Neural crest cell (in vitro differentiated cells): ENCODE data around the gene COMP. TPM values are rescaled to one million over a fixed set of nuclear protein-coding genes. Genes with fewer than 3 reads are reported as not detected.

Experiments used
- DNase-seq: peaks from one replicate; pipeline ENCODE4 v3.0.0; 2021; ENCODE audit warnings: low read depth, mixed read lengths, low spot score
- H3K27ac Mint-ChIP-seq: one replicate; pipeline ENCODE4 v1.8.0; 2021; ENCODE audit warnings: mild to moderate bottlenecking, mixed read lengths; ENCODE audit not compliant: unreplicated experiment
- H3K27me3 Mint-ChIP-seq: 2 replicates; pipeline ENCODE4 v1.8.0; 2021; ENCODE audit warnings: low read depth, mild to moderate bottlenecking, mixed read lengths
- H3K36me3 Mint-ChIP-seq: 2 replicates; pipeline ENCODE4 v1.8.0; 2021; ENCODE audit warnings: low read depth, mild to moderate bottlenecking, mixed read lengths
- H3K4me1 Mint-ChIP-seq: 2 replicates; pipeline ENCODE4 v1.8.0; 2021; ENCODE audit warnings: mixed read lengths
- H3K4me3 Mint-ChIP-seq: one replicate; pipeline ENCODE4 v1.8.0; 2021; ENCODE audit warnings: mild to moderate bottlenecking, mixed read lengths
- H3K9me3 Mint-ChIP-seq: 2 replicates; pipeline ENCODE4 v1.8.0; 2021; ENCODE audit warnings: mixed read lengths
- CTCF ChIP-seq: fragments of 200-600 bp; sonication (generic); conservative IDR thresholded peaks from 2 replicates; pipeline ENCODE4 v1.5.0; 2021; ENCODE audit warnings: antibody characterized with exemption, mild to moderate bottlenecking
- total RNA-seq: library from RNA; stranded (reverse); gene quantifications from 2 replicates; pipeline ENCODE4 v1.2.1, GENCODE V29; 2021

COMP gene
- total RNA-seq, 1 donor from 2014 or later: not detected

GRCh38 chr19:18759995-18760426 lies 31.1 kb downstream of the COMP start:
- H3K4me1 Mint-ChIP-seq: peaks cover 4% of the 10 kb centered on the region
- H3K36me3 Mint-ChIP-seq: no peaks in the 10 kb centered on the region
- no peaks in the 10 kb centered on the region for H3K9me3 Mint-ChIP-seq
- no peak for DNase-seq
- H3K27me3 Mint-ChIP-seq: no peaks in the 10 kb centered on the region
- no peak overlapping the region for H3K27ac Mint-ChIP-seq
- TF ChIP-seq CTCF: no peak
- no peak overlapping the region for H3K4me3 Mint-ChIP-seq

GRCh38 chr19:18759304-18759994 lies 31.7 kb downstream of the COMP start:
- H3K27ac Mint-ChIP-seq: no peak overlapping the region
- peaks cover 4% of the 10 kb centered on the region for H3K4me1 Mint-ChIP-seq
- no peak for DNase-seq
- TF ChIP-seq CTCF: no peak
- no peaks in the 10 kb centered on the region for H3K27me3 Mint-ChIP-seq
- no peaks in the 10 kb centered on the region for H3K9me3 Mint-ChIP-seq
- no peak overlapping the region for H3K4me3 Mint-ChIP-seq
- no peaks in the 10 kb centered on the region for H3K36me3 Mint-ChIP-seq

- no peak for DNase-seq
- no peaks in the 10 kb centered on the region for H3K9me3 Mint-ChIP-seq
- no peak for TF ChIP-seq CTCF
- peaks cover 4% of the 10 kb centered on the region for H3K4me1 Mint-ChIP-seq
- no peaks in the 10 kb centered on the region for H3K27me3 Mint-ChIP-seq
- H3K27ac Mint-ChIP-seq: no peak overlapping the region
- no peak overlapping the region for H3K4me3 Mint-ChIP-seq
- H3K36me3 Mint-ChIP-seq: peaks cover 5% of the 10 kb centered on the region
Measured at GRCh38 chr19:18756896-18757295, 34.2 kb downstream of the COMP start.

- Mint-ChIP-seq H3K27me3 (no peaks in the 10 kb centered on the region), H3K4me3 (no peak overlapping the region)
- TF ChIP-seq CTCF: no peak
Measured at GRCh38 chr19:18754501-18754900, 36.6 kb downstream of the COMP start.

GRCh38 chr19:18751571-18751970 lies 39.5 kb downstream of the COMP start:
- Mint-ChIP-seq H3K9me3 (no peaks in the 10 kb centered on the region), H3K36me3 (peaks cover 7% of the 10 kb centered on the region), H3K27ac (no peak overlapping the region), H3K4me1 (peaks cover 10% of the 10 kb centered on the region), H3K4me3 (no peak overlapping the region), H3K27me3 (no peaks in the 10 kb centered on the region)
- no peak for DNase-seq
- TF ChIP-seq CTCF: no peak

More at GRCh38 chr19:18754501-18754900, 36.6 kb downstream of the COMP start:
- H3K4me1 Mint-ChIP-seq: peaks cover 13% of the 10 kb centered on the region
- no peak for DNase-seq
- no peaks in the 10 kb centered on the region for H3K9me3 Mint-ChIP-seq
- no peak overlapping the region for H3K27ac Mint-ChIP-seq
- peaks cover 7% of the 10 kb centered on the region for H3K36me3 Mint-ChIP-seq
